DND-41 (cell line): ENCODE results near the gene TSPAN9.

Experiments used
- CTCF ChIP-seq: IDR thresholded peaks from 2 replicates; pipeline ENCODE4 v1.5.1; 2012; ENCODE audit warnings: borderline replicate concordance, low read length, moderate library complexity, mild to moderate bottlenecking; ENCODE audit not compliant: poor library complexity, severe bottlenecking; ENCODE audit errors: extremely low read depth
- EZH2 ChIP-seq: IDR thresholded peaks from 3 replicates; pipeline ENCODE4 v1.6.1; 2012; ENCODE audit warnings: borderline replicate concordance, low read depth, mild to moderate bottlenecking, moderate library complexity, low read length, inconsistent platforms; ENCODE audit not compliant: severe bottlenecking

DNA sequence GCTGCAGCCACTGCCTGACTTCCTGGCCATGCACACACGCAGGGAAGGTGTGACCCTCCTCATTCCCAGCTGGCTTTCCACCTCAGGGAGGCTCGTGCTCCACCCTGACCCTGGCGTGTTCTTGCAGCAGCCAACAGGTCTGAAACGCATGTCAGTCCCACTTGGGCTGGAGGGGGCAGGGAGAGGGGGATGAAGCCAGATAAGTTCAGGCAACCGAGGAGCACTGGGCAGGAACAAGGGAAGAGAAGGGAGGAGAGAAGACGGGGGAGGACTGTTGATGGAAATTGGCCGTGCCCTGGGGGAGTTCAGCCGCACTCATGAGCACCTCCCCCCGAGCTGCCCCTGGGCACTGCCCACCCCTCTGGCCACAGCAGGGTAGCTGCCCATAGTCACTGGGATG is 231.4 kb downstream of the TSPAN9 start:
- no peak for TF ChIP-seq CTCF
- TF ChIP-seq EZH2, result no peak
